Measurements from ENCODE around the gene WIPF3.

WIPF3 gene

GRCh38 chr7:29806208-29806994 is at the start of gene WIPF3:
TSS of gene WIPF3 (plus strand) at chr7:29806508. CDS start at chr7:29834725, 28,217 bp downstream.
- no peak for DNase-seq (ENCODE audit: low spot score)

- no peak for DNase-seq (ENCODE audit: low spot score)
These were observed 43.0 kb upstream of the WIPF3 start for GRCh38 chr7:29763266-29763665.

GRCh38 chr7:29764227-29764626 is 42.1 kb upstream of the WIPF3 start:
- no peak for DNase-seq (ENCODE audit: low spot score)

- no peak for DNase-seq (ENCODE audit: low spot score)
These were observed 40.8 kb upstream of the WIPF3 start for GRCh38 chr7:29765490-29765889.

GRCh38 chr7:29770371-29770770 is 35.9 kb upstream of the WIPF3 start:
- no peak for DNase-seq (ENCODE audit: low spot score)

- no peak for DNase-seq (ENCODE audit: low spot score)
These were observed 35.1 kb upstream of the WIPF3 start for GRCh38 chr7:29771081-29771816.

GRCh38 chr7:29779017-29779416 is 27.3 kb upstream of the WIPF3 start:
- no peak for DNase-seq (ENCODE audit: low spot score)

GRCh38 chr7:29780346-29780745 is 26.0 kb upstream of the WIPF3 start:
- DNase-seq (ENCODE audit: low spot score) = no peak

GRCh38 chr7:29783671-29784070 is 22.6 kb upstream of the WIPF3 start:
- DNase-seq (ENCODE audit: low spot score) = no peak

- no peak for DNase-seq (ENCODE audit: low spot score)
These were observed 12.8 kb upstream of the WIPF3 start for GRCh38 chr7:29793507-29793906.

GRCh38 chr7:29794959-29795629 is 11.2 kb upstream of the WIPF3 start:
- no peak for DNase-seq (ENCODE audit: low spot score)

- no peak for DNase-seq (ENCODE audit: low spot score)
These were observed 10.4 kb upstream of the WIPF3 start for GRCh38 chr7:29795696-29796580.

GRCh38 chr7:29797112-29797944 is 9.0 kb upstream of the WIPF3 start:
- DNase-seq (ENCODE audit: low spot score) = no peak

GRCh38 chr7:29798422-29798821 is 7.9 kb upstream of the WIPF3 start:
- DNase-seq (ENCODE audit: low spot score) = no peak

GRCh38 chr7:29801929-29802328 is 4.4 kb upstream of the WIPF3 start:
- no peak for DNase-seq (ENCODE audit: low spot score)

GRCh38 chr7:29805031-29805430 is 1.3 kb upstream of the WIPF3 start:
- DNase-seq (ENCODE audit: low spot score) = no peak

GRCh38 chr7:29805886-29806207 is 461 bp upstream of the WIPF3 start:
- no peak for DNase-seq (ENCODE audit: low spot score)

- no peak for DNase-seq (ENCODE audit: low spot score)
These were observed 910 bp downstream of the WIPF3 start for GRCh38 chr7:29806995-29807841.

- no peak for DNase-seq (ENCODE audit: low spot score)
These were observed 1.9 kb downstream of the WIPF3 start for GRCh38 chr7:29808075-29808801.

Measured in CD4-positive, alpha-beta T cell treated with Interleukin-6 at 100 ng/mL for 8 hours (primary cell).